Skeletal muscle tissue (tissue), 4 donors: Measurements from ENCODE around the gene SIM1. TPM values are rescaled to one million over a fixed set of nuclear protein-coding genes. Genes with fewer than 3 reads are reported as not detected.

ENCODE experiments used
- H3K27ac ChIP-seq: one replicate; pipeline ENCODE4 v1.7.0; 2013; ENCODE audit warnings: mild to moderate bottlenecking, low read depth, low read length, inconsistent platforms
- H3K27me3 ChIP-seq, 3 donors: one replicate each; pipeline ENCODE4 v1.7.0; 2013; ENCODE audit warnings: low read length in 3 of 3; ENCODE audit not compliant: control insufficient read depth in 3 of 3, insufficient read depth in 3 of 3
- H3K36me3 ChIP-seq, 3 donors: one replicate each; pipeline ENCODE4 v1.7.0; 2013; ENCODE audit warnings: low read length in 3 of 3; ENCODE audit not compliant: control insufficient read depth in 3 of 3, insufficient read depth in 3 of 3
- H3K4me1 ChIP-seq, 3 donors: one replicate each; pipeline ENCODE4 v1.7.0; 2013; ENCODE audit warnings: low read length in 3 of 3, mild to moderate bottlenecking in 3 of 3; ENCODE audit not compliant: control insufficient read depth in 3 of 3, insufficient read depth in 3 of 3
- H3K4me3 ChIP-seq, 3 donors: one replicate each; pipeline ENCODE4 v1.7.0; 2013; ENCODE audit warnings: low read length in 3 of 3
- H3K9ac ChIP-seq, 3 donors: one replicate each; pipeline ENCODE4 v1.7.0; 2013; ENCODE audit warnings: low read length in 3 of 3, mild to moderate bottlenecking in 3 of 3, moderate library complexity in 2 of 3, low read depth in 1 of 3
- H3K9me3 ChIP-seq, 3 donors: one replicate each; pipeline ENCODE4 v1.7.0; 2013; ENCODE audit warnings: low read length in 3 of 3; ENCODE audit not compliant: control insufficient read depth in 3 of 3
- total RNA-seq: library from RNA; depleted of rRNA; stranded (reverse); fragments of >200 nt; gene quantifications from one replicate; pipeline ENCODE4 v1.2.3, GENCODE V29; 2014
- donor health status: Osteomylitis.

The SIM1 gene
- total RNA-seq, 1 donor from 2014 or later = 1.6 TPM

DNA sequence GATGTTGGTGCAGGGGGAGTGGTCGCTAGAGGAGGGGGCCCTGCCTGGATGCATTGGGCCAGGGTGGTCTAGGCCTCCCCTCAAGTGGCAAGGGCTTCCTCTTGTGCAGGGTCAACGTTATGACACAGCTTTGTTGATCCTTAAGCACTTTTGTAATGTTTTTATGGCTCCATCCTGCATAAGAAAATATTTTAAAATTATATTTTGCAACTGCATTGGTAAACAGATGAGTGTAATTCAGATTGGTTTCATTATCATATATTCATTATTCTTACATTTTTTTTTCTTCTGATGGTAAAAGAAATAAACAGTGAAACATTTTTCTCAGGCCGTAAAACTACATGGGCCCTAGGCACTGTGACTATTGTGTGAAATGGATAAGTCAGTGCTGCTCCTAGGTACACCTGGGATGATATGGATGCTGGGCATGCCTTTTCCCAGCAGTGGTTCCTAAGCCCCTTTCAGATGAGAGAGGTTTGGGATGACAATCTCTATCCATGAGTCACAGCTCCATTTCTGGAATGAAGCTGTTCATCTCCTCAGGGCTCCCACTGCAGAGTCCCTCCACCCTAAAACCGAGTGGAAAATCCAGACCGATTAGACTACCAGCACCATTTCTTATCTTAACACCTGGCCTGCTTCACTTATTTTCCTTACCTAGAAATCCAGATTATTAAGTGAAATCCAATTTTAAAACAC, 5.8 kb upstream of the SIM1 start:
- H3K27me3 ChIP-seq = peaks cover 28 to 45% (median 34%) of the 10 kb centered on the region in 3 donors

DNA sequence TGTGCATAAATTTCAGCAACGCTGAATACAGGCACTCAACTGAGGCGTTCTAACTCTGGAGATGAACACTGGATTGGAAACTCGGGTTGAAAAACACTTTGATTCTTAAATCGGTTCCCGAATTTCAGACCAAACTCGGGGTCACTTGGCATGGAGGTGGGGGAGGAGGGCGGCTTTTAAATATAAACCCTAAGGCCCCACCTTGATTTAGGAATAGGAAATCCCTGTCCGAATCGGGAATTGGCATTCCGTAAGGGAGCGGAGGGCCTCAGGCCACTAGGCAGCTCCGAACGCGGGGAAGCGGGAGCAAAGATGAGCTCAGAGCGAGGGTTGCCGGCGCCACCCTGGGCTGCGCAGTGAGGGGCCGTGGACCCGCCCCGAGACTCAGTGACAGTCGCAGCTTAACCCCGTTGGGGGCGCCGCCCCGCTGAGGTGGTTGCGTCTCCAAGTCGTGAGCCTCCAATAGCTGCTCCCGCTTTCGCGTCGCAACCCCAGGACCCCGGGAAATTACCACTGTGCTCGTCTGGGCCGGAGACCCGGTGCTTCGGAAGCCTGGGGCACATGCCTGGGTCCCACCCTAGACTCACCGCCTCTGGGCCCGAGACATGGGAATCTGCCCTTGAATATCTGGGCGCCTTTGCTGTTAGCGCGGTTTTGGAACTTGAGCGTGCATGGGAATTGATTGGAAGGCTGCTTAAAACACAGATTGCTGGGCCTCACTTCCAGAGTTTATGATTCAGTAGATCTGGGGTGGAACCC, 4.6 kb upstream of the SIM1 start:
- Histone ChIP-seq H3K27me3 (peaks cover 34 to 57% (median 47%) of the 10 kb centered on the region in 3 donors), H3K9ac (no peak overlapping the region), H3K9me3 (no peaks in the 10 kb centered on the region), H3K36me3 (no peaks in the 10 kb centered on the region), H3K4me1 (peaks cover 0 to 4% (median 0%) of the 10 kb centered on the region in 3 donors), H3K27ac (no peak overlapping the region), H3K4me3 (no peak overlapping the region)

More for the DNA sequence above, 5.8 kb upstream of the SIM1 start:
- no peaks in the 10 kb centered on the region for H3K4me1 ChIP-seq
- no peak overlapping the region for H3K27ac ChIP-seq
- H3K36me3 ChIP-seq = no peaks in the 10 kb centered on the region
- H3K9ac ChIP-seq = no peak overlapping the region
- no peak overlapping the region for H3K4me3 ChIP-seq
- H3K9me3 ChIP-seq = no peaks in the 10 kb centered on the region

DNA sequence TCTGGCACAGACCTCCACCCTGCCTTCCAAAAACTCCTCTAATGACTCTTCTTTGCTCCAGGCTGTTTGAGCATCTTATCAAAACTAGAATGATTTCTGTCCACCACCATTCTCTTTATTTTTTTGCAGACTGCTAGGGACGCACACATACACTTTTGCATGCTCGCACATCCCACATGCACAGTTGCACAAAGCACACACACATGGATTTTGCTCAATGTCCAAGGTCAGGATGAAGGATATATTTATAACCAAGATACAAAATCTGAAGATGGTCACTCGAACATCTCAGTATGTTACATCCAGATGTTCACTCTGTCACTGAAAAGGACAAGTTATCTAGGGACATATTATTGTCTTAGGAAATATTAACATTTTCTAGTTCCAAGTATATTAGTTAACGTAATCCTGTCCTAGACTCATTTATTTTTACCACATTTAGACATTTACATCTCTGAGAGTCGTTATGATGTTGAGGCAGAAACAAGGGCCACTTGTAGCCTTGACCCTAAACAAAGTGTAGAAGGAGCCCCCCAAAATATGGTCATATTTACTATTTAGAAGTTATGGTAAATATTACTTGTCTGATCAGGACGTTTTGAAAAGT, 3.4 kb upstream of the SIM1 start:
- peaks cover 42 to 68% (median 59%) of the 10 kb centered on the region in 3 donors for H3K27me3 ChIP-seq
- peaks cover 0 to 4% (median 0%) of the 10 kb centered on the region in 3 donors for H3K4me1 ChIP-seq
- no peak overlapping the region for H3K4me3 ChIP-seq
- no peak overlapping the region for H3K9ac ChIP-seq
- H3K9me3 ChIP-seq = no peaks in the 10 kb centered on the region
- H3K36me3 ChIP-seq = no peaks in the 10 kb centered on the region
- H3K27ac ChIP-seq = no peak overlapping the region

DNA sequence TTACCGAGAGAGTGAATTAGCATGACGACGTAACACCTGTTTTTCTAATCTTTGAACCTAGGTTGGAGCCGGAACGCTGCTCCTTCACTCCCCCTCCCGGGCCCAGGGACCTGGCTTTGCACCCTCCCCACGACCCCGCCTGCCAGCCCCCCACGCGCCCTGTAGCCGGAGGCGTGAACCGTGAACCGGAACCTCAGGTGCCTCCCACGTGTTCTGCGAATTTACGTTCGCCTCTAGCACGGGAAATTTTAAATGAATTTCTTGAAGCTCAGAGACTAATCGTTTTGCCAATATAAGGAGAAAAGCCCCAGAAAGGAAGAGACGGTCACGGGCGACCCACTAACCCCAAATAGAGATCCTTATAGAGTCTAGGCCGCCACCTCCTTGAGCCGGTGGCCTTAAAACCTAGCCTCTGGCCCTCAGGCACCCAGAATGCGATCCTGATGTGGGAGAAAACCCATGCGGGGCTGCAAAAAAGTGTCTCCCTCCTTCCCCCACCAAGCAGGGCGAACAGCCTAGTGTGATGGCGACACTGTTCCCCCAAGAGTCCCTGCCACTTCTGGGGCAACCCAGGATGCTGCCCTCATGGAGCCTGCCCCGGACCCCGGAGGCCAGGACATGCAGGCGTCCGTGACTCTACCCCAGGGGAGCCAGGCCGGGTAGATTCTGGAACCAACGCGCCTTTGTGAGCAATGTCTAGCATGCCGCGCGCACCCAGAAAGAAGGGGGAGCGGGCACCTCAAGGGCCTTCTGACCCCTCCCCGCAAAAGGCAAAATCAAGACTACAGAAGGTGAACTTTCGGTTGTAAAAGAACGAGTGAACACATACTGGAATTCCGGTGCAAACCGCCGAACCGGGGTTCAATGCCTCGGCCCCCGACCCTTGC, 2.7 kb upstream of the SIM1 start:
- Histone ChIP-seq H3K9me3 (no peaks in the 10 kb centered on the region), H3K9ac (no peak overlapping the region), H3K4me1 (peaks cover 0 to 4% (median 0%) of the 10 kb centered on the region in 3 donors), H3K4me3 (no peak overlapping the region), H3K27ac (no peak overlapping the region), H3K36me3 (no peaks in the 10 kb centered on the region), H3K27me3 (peaks cover 42 to 73% (median 66%) of the 10 kb centered on the region in 3 donors)

DNA sequence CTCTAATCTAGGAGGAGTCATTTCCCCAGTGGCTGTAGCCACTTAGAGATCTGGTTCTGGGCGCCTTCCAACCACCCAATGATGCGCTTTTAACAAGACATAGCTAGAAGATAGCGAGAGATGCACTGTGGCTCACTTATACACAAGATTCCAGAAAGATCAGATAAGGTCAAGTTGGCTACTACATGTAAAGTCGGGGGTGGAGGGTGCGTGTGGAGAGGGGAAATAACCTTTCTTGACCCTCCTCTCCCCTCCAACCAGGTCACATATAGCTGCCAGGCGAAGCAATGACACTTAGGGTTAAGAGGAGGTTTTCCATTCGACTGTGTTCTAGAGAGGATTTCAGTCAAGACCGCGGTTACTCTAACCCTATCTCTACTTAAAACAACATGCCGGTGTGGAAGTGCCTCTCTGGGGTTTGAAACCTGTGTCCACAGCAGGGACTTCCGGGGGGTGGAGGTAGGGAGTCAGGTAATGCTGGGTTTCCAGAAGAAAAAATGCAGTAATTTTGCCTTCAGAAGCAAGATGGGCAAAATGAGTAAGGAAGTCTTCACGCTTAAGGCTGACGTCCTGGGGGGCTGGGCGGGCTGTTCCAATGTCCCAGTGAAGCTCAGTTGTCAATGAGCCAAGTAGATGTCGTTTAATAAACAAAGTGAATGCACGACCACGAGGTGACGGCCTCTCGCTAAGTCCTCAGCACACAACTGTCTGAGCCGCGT, 1.8 kb upstream of the SIM1 start:
- H3K36me3 ChIP-seq = no peaks in the 10 kb centered on the region

DNA sequence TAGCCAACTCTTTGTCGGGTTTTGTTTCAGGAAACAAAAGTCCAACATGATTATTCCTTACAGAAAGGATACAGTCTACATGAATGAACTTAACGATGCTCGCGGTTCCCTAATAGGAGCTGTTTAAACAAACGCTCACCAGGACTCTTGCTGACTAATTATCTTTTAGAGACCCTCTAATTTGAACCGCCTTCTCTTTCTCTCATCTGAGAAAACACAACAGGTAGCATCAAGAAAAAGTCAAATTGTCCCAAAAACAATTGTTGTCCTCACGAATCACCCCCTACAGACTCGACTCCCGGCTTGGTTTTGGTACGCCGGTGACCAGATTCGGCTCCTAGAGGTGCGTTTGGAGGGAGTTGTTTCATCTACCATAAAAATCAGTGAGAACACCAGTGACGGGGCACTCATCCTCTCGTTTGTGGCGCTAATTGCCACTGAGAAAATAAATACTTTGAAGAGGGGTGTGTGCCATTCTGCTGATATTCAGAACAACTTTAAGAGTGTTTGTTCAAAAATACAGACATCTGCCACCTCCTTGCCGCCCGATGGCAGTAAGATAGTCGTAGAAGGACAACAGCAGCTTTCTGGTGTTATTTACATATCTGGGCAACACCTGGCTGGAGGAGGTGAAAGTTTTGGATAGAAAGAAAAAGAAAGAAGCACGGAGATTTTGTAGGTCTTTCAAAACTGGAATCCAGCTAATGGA, 1.1 kb upstream of the SIM1 start:
- peak overlapping the region in 1 of 3 donors; percentile 95 for H3K9ac ChIP-seq
- peaks cover 0 to 4% (median 0%) of the 10 kb centered on the region in 3 donors for H3K4me1 ChIP-seq
- no peaks in the 10 kb centered on the region for H3K36me3 ChIP-seq
- H3K4me3 ChIP-seq = peak overlapping the region in 2 of 3 donors; percentile 84 to 87
- H3K27ac ChIP-seq = peak overlapping the region; percentile 92
- H3K9me3 ChIP-seq = no peaks in the 10 kb centered on the region
- H3K27me3 ChIP-seq = peaks cover 45 to 78% (median 73%) of the 10 kb centered on the region in 3 donors

More for the DNA sequence above, 1.8 kb upstream of the SIM1 start:
- H3K9ac ChIP-seq = no peak overlapping the region
- no peak overlapping the region for H3K4me3 ChIP-seq
- no peaks in the 10 kb centered on the region for H3K9me3 ChIP-seq
- H3K27ac ChIP-seq = no peak overlapping the region
- peaks cover 42 to 73% (median 71%) of the 10 kb centered on the region in 3 donors for H3K27me3 ChIP-seq
- peaks cover 0 to 4% (median 0%) of the 10 kb centered on the region in 3 donors for H3K4me1 ChIP-seq

DNA sequence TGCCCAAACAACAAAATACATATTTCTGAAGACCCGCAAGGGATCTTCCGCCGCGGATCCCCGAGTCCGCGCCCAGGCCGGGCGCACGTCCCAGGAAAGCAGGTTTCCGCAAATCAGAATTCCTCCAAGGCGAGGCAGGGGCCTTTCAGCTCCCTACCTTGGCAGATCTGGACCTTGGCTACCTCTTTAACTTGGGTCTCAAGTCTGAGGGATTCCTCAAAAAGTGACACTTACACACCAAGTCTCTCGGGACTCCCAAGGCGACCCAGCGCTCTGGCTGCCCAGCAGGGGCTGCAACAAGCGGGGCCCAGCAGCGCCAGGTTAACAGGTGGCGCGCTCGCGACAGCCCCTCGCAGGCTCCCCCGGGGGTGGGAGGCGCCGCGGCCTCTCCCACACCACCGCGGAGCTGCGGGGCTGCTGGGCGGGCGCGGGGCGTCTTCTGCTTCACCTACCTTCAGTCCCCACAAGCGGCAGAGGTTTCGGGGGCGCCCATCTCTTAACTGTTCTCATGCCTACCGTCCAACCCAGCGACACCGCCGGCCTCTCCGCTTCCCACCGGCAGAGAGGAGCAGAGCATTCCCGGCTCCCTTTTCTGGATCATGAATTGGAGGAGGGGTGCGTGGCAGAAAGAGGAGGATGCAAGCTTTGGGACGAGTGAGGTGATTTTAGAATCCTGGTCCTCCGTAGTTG, 414 bp downstream of the SIM1 start:
- Histone ChIP-seq H3K9ac (peak overlapping the region; percentile 75 to 95 (median 87)), H3K4me3 (peak overlapping the region; percentile 67 to 87 (median 84))

DNA sequence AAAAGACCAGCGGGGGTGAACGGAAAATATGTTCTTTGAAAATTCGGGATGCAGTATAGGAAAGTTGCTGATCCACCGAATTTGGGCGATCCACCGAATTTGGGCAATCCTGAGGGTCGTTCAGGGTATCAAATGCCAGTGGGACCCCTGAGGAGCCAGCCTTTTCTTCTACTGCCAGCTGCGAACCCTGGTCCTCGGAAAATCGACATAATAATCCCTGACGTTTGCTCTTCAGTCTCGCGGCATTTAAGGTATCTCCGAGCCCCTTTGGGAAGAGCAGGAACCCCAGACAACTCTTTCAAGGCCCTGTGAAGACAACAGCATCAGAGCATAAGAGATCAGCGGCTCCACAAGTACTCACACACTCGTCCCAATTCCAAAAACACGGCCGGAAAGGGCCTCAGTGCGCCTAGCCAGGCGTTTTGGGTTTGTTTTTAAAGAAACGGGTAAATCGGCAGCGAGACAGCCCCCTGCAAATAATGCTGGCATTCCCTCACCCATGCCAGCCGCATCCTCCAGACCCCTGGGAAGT, 1.0 kb downstream of the SIM1 start:
- Histone ChIP-seq H3K27me3 (peaks cover 44 to 75% (median 68%) of the 10 kb centered on the region in 3 donors), H3K4me3 (peak overlapping the region; percentile 67 to 87 (median 84)), H3K9me3 (no peaks in the 10 kb centered on the region), H3K36me3 (no peaks in the 10 kb centered on the region), H3K9ac (peak overlapping the region; percentile 75 to 95 (median 87)), H3K4me1 (peaks cover 0 to 4% (median 0%) of the 10 kb centered on the region in 3 donors), H3K27ac (peak overlapping the region; percentile 92)

More for the DNA sequence above, 414 bp downstream of the SIM1 start:
- Histone ChIP-seq H3K36me3 (no peaks in the 10 kb centered on the region), H3K27me3 (peaks cover 40 to 73% (median 72%) of the 10 kb centered on the region in 3 donors), H3K27ac (peak overlapping the region; percentile 92), H3K9me3 (no peaks in the 10 kb centered on the region), H3K4me1 (peaks cover 0 to 4% (median 0%) of the 10 kb centered on the region in 3 donors)
